Thoracic aorta (tissue), 2 donors: Measurements from ENCODE around the gene SPP2. TPM values are rescaled to one million over a fixed set of nuclear protein-coding genes. Genes with fewer than 3 reads are reported as not detected.

Experiments used
- ATAC-seq: fragments of 150-250 bp; one replicate; pipeline ENCODE4 v1.8.0; 2017; ENCODE audit warnings: low read depth; ENCODE audit not compliant: insufficient number of reproducible peaks, low FRiP score
- DNase-seq: peaks from one replicate; pipeline ENCODE4 v3.0.0-alpha.2; 2020; ENCODE audit warnings: low spot score
- H3K27ac ChIP-seq, 2 donors: fragments of 200-600 bp; sonication (generic); 1 replicate in 1 of 2; 2 replicates in 1 of 2; pipeline ENCODE4 v1.5.1; 2016; ENCODE audit warnings: mild to moderate bottlenecking in 2 of 2, moderate library complexity in 2 of 2
- H3K27me3 ChIP-seq: fragments of 200-600 bp; sonication (generic); replicated peaks from 2 replicates; pipeline ENCODE4 v1.6.0; 2016; ENCODE audit warnings: mild to moderate bottlenecking; ENCODE audit not compliant: insufficient read depth
- H3K36me3 ChIP-seq: fragments of 200-600 bp; sonication (generic); one replicate; pipeline ENCODE4 v1.5.1; 2016
- H3K4me1 ChIP-seq, 2 donors: fragments of 200-600 bp; sonication (generic); 1 replicate in 1 of 2; 2 replicates in 1 of 2; pipeline versions ENCODE4 v1.5.1 to v1.6.0; 2016; ENCODE audit warnings: low read depth in 2 of 2, mild to moderate bottlenecking in 1 of 2; ENCODE audit not compliant: control insufficient read depth in 1 of 2
- H3K4me3 ChIP-seq: fragments of 200-600 bp; sonication (generic); 2 replicates; pipeline ENCODE4 v1.5.1; 2016; ENCODE audit warnings: mild to moderate bottlenecking
- H3K9me3 ChIP-seq: fragments of 200-600 bp; sonication (generic); 2 replicates; pipeline ENCODE4 v1.5.1; 2016
- CTCF ChIP-seq: fragments of 200-600 bp; sonication (generic); IDR thresholded peaks from one replicate; pipeline ENCODE4 v1.5.1; 2019; ENCODE audit warnings: antibody characterized with exemption
- total RNA-seq, 2 donors: library from RNA; depleted of rRNA; stranded (reverse); fragments of >200 nt; gene quantifications; one replicate each; pipeline versions ENCODE4 v1.1.0 to v1.2.3, GENCODE V29; 2016

SPP2 gene
- total RNA-seq, 2 donors from 2014 or later, result not detected

- H3K9me3 ChIP-seq, result no peaks in the 10 kb centered on the region
- TF ChIP-seq CTCF, result no peak
- H3K36me3 ChIP-seq, result no peaks in the 10 kb centered on the region
- no peak overlapping the region for H3K4me3 ChIP-seq
- no peak overlapping the region for H3K27ac ChIP-seq
- no peaks in the 10 kb centered on the region for H3K27me3 ChIP-seq
- ATAC-seq, result no peak
- no peak for DNase-seq
- H3K4me1 ChIP-seq, result no peaks in the 10 kb centered on the region
Measured at GRCh38 chr2:234033885-234034284, 16.6 kb upstream of the SPP2 start.

- DNase-seq (no peak), ATAC-seq (no peak)
- TF ChIP-seq CTCF, result no peak
- no peaks in the 10 kb centered on the region for H3K36me3 ChIP-seq
- H3K27me3 ChIP-seq, result no peaks in the 10 kb centered on the region
- no peaks in the 10 kb centered on the region for H3K4me1 ChIP-seq
- H3K9me3 ChIP-seq, result no peaks in the 10 kb centered on the region
- H3K4me3 ChIP-seq, result no peak overlapping the region
- H3K27ac ChIP-seq, result no peak overlapping the region
Measured at GRCh38 chr2:234038076-234038802, 12.3 kb upstream of the SPP2 start.

- no peak overlapping the region for H3K4me3 ChIP-seq
- DNase-seq (no peak), ATAC-seq (no peak)
- no peak overlapping the region for H3K27ac ChIP-seq
- H3K27me3 ChIP-seq, result no peaks in the 10 kb centered on the region
- TF ChIP-seq CTCF, result no peak
- no peaks in the 10 kb centered on the region for H3K36me3 ChIP-seq
- no peaks in the 10 kb centered on the region for H3K9me3 ChIP-seq
- no peaks in the 10 kb centered on the region for H3K4me1 ChIP-seq
Measured at GRCh38 chr2:234044157-234044556, 6.3 kb upstream of the SPP2 start.

- Histone ChIP-seq H3K9me3 (no peaks in the 10 kb centered on the region), H3K4me3 (no peak overlapping the region), H3K4me1 (no peaks in the 10 kb centered on the region), H3K27me3 (no peaks in the 10 kb centered on the region), H3K27ac (no peak overlapping the region), H3K36me3 (no peaks in the 10 kb centered on the region)
- no peak for DNase-seq
- ATAC-seq, result no peak
- no peak for TF ChIP-seq CTCF
Measured at GRCh38 chr2:234046521-234046920, 4.0 kb upstream of the SPP2 start.

GRCh38 chr2:234047361-234047760 is 3.1 kb upstream of the SPP2 start:
- Histone ChIP-seq H3K27ac (no peak overlapping the region), H3K27me3 (no peaks in the 10 kb centered on the region), H3K4me3 (no peak overlapping the region), H3K9me3 (no peaks in the 10 kb centered on the region), H3K36me3 (no peaks in the 10 kb centered on the region), H3K4me1 (no peaks in the 10 kb centered on the region)
- TF ChIP-seq CTCF, result no peak
- DNase-seq (no peak), ATAC-seq (no peak)
